SK-N-SH (cell line): Measurements from ENCODE around the gene TRIM66.

ENCODE experiments used
- TF ChIP-seq, protein P1 (sequence below): IDR thresholded peaks from 2 replicates; pipeline ENCODE4 v1.4.0; 2012; ENCODE audit warnings: low read depth
- TF ChIP-seq, protein P2 (sequence below): fragments of 200-600 bp; sonication (generic); IDR thresholded peaks from 2 replicates; pipeline ENCODE4 v1.6.1; 2017; ENCODE audit warnings: antibody characterized with exemption, mild to moderate bottlenecking, moderate library complexity

DNA sequence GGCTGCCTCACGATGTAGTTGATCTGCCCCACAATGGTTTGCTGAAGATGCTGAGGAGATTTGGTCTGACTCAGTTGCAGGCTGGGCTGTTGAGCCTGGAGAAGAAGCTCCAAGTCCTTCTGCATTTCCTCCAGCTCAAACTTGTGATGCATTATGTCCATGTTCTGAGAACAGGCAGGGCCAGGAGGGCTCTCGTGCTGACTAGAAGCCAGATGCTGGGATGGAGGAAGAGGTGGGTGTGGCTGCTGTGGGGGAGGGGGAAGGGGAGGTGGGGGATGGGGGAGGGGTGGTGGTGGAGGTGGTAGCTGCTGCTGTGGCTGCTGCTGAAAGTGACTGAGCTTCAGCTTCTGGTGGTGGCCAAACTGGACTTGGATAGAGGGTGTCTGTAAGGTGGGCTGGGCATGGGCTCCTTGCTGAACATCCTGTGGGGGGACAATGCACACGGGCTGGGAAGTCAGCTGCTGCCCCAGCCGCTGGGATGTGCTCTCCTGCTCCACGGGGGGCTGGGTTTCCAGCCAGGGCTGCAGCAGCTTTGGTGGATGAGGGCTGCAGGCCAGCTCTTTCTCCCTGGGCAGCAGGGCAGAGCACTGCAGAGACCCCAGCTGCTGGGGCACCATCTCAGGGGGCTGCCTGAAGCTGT, 42.1 kb downstream of the TRIM66 start:
- TF ChIP-seq, protein P1, sequence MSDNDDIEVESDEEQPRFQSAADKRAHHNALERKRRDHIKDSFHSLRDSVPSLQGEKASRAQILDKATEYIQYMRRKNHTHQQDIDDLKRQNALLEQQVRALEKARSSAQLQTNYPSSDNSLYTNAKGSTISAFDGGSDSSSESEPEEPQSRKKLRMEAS = no peak
- TF ChIP-seq, protein P2, sequence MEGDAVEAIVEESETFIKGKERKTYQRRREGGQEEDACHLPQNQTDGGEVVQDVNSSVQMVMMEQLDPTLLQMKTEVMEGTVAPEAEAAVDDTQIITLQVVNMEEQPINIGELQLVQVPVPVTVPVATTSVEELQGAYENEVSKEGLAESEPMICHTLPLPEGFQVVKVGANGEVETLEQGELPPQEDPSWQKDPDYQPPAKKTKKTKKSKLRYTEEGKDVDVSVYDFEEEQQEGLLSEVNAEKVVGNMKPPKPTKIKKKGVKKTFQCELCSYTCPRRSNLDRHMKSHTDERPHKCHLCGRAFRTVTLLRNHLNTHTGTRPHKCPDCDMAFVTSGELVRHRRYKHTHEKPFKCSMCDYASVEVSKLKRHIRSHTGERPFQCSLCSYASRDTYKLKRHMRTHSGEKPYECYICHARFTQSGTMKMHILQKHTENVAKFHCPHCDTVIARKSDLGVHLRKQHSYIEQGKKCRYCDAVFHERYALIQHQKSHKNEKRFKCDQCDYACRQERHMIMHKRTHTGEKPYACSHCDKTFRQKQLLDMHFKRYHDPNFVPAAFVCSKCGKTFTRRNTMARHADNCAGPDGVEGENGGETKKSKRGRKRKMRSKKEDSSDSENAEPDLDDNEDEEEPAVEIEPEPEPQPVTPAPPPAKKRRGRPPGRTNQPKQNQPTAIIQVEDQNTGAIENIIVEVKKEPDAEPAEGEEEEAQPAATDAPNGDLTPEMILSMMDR = no peak
